Neural cell (in vitro differentiated cells): Measurements from ENCODE around the gene DCLK1.

Experiments used
- EP300 ChIP-seq: fragments of 450-650 bp; conservative IDR thresholded peaks from 2 replicates; pipeline ENCODE4 v1.6.1; 2014; ENCODE audit warnings: antibody characterized with exemption, mild to moderate bottlenecking, moderate library complexity; ENCODE audit not compliant: poor library complexity, severe bottlenecking
- EZH2 ChIP-seq: fragments of 200-600, 300-800 bp; shearing (Covaris generic), sonication (generic); IDR thresholded peaks from 2 replicates; pipeline ENCODE4 v1.6.1; 2014; ENCODE audit warnings: antibody characterized with exemption, low read length, borderline replicate concordance, mild to moderate bottlenecking; ENCODE audit not compliant: insufficient read depth, poor library complexity, severe bottlenecking
- POLR2AphosphoS5 ChIP-seq: IDR thresholded peaks from 2 replicates; pipeline ENCODE4 v1.6.1; 2012
- RAD21 ChIP-seq: fragments of 450-650 bp; conservative IDR thresholded peaks from 2 replicates; pipeline ENCODE4 v1.6.1; 2014; ENCODE audit warnings: antibody characterized with exemption, mild to moderate bottlenecking, moderate library complexity
- REST ChIP-seq: IDR thresholded peaks from 2 replicates; pipeline ENCODE4 v1.6.1; 2012; ENCODE audit warnings: borderline replicate concordance
- TAF1 ChIP-seq: IDR thresholded peaks from 2 replicates; pipeline ENCODE4 v1.6.1; 2012; ENCODE audit warnings: low read depth
- TF ChIP-seq, protein P1 (sequence below): fragments of 450-650 bp; IDR thresholded peaks from 2 replicates; pipeline ENCODE4 v1.5.1; 2014; ENCODE audit warnings: antibody characterized with exemption, mild to moderate bottlenecking, moderate library complexity; ENCODE audit not compliant: poor library complexity, severe bottlenecking

DNA sequence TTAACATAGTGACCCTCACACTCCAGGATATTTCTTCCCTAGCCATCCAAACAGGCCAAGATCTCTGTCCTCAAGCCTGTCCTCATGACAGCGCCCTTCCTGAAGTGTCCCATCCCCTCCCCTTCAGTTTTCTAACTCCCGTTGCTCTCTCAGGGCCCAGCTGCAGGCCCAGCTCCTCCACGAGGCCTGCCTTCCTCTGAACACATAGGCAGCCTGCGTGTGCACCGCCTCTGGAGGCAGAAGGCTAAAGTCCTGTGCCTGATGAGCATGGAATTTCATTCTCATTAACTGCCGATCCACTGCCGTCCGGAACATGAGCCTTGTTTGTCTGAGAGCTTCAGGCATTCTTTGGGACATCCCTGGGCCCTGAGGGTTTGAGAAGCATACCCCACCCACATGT is 306.4 kb downstream of the DCLK1 start:
- TF ChIP-seq, protein P1, sequence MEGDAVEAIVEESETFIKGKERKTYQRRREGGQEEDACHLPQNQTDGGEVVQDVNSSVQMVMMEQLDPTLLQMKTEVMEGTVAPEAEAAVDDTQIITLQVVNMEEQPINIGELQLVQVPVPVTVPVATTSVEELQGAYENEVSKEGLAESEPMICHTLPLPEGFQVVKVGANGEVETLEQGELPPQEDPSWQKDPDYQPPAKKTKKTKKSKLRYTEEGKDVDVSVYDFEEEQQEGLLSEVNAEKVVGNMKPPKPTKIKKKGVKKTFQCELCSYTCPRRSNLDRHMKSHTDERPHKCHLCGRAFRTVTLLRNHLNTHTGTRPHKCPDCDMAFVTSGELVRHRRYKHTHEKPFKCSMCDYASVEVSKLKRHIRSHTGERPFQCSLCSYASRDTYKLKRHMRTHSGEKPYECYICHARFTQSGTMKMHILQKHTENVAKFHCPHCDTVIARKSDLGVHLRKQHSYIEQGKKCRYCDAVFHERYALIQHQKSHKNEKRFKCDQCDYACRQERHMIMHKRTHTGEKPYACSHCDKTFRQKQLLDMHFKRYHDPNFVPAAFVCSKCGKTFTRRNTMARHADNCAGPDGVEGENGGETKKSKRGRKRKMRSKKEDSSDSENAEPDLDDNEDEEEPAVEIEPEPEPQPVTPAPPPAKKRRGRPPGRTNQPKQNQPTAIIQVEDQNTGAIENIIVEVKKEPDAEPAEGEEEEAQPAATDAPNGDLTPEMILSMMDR = no peak
- TF ChIP-seq POLR2AphosphoS5 (no peak), TAF1 (no peak), RAD21 (no peak), EP300 (no peak), EZH2 (no peak), REST (no peak)
